Neural progenitor cell (in vitro differentiated cells): ENCODE results near the gene SP140L. TPM values are rescaled to one million over a fixed set of nuclear protein-coding genes. Genes with fewer than 3 reads are reported as not detected.
"Not testable (repeated sequence)": the region's sequence is repeated elsewhere in the genome, so short reads cannot be mapped to it uniquely, and the experiment has no call there.

Source experiments
- DNase-seq: peaks from one replicate; pipeline ENCODE4 v3.0.0-alpha.2; 2016; ENCODE audit warnings: low spot score
- H2AFZ ChIP-seq: fragments of 200-600 bp; sonication (generic); replicated peaks from 2 replicates; pipeline ENCODE4 v1.6.1; 2016; ENCODE audit warnings: antibody characterized with exemption
- H3F3A ChIP-seq: fragments of 200-600 bp; sonication (generic); 2 replicates; pipeline ENCODE4 v1.6.1; 2016; ENCODE audit warnings: antibody characterized with exemption, low read depth
- H3K27ac ChIP-seq: fragments of 200-600 bp; sonication (generic); 2 replicates; pipeline ENCODE4 v1.5.1; 2016; ENCODE audit warnings: mild to moderate bottlenecking
- H3K27me3 ChIP-seq: fragments of 200-600 bp; sonication (generic); 2 replicates; pipeline ENCODE4 v1.6.1; 2016; ENCODE audit warnings: mild to moderate bottlenecking, moderate library complexity
- H3K36me3 ChIP-seq: fragments of 200-600 bp; sonication (generic); 2 replicates; pipeline ENCODE4 v1.5.1; 2016
- H3K4me1 ChIP-seq: fragments of 200-600 bp; sonication (generic); 2 replicates; pipeline ENCODE4 v1.6.1; 2016; ENCODE audit warnings: mixed run types
- H3K4me2 ChIP-seq: fragments of 200-600 bp; sonication (generic); 2 replicates; pipeline ENCODE4 v1.6.1; 2016
- H3K4me3 ChIP-seq: fragments of 200-600 bp; sonication (generic); 2 replicates; pipeline ENCODE4 v1.5.1; 2016
- H3K79me2 ChIP-seq: fragments of 200-600 bp; sonication (generic); 2 replicates; pipeline ENCODE4 v1.6.1; 2016; ENCODE audit warnings: low read depth
- H3K9ac ChIP-seq: fragments of 200-600 bp; sonication (generic); 2 replicates; pipeline ENCODE4 v1.6.1; 2016
- H3K9me3 ChIP-seq: fragments of 200-600 bp; sonication (generic); 2 replicates; pipeline ENCODE4 v1.5.1; 2016; ENCODE audit warnings: low read depth
- H4K20me1 ChIP-seq: fragments of 200-600 bp; sonication (generic); 2 replicates; pipeline ENCODE4 v1.6.1; 2016; ENCODE audit warnings: low read depth
- H3K27ac Mint-ChIP-seq: 3 replicates; pipeline ENCODE4 v1.8.0; 2021; ENCODE audit warnings: mixed read lengths
- H3K27me3 Mint-ChIP-seq: 2 replicates; pipeline ENCODE4 v1.8.0; 2022; ENCODE audit warnings: low read depth, mild to moderate bottlenecking, inconsistent platforms, moderate library complexity, mixed read lengths; ENCODE audit not compliant: insufficient read depth
- H3K36me3 Mint-ChIP-seq: 3 replicates; pipeline ENCODE4 v1.8.0; 2021; ENCODE audit warnings: mixed read lengths
- H3K4me1 Mint-ChIP-seq: 3 replicates; pipeline ENCODE4 v1.8.0; 2021; ENCODE audit warnings: mixed read lengths
- H3K4me3 Mint-ChIP-seq: 3 replicates; pipeline ENCODE4 v1.8.0; 2021; ENCODE audit warnings: mild to moderate bottlenecking, moderate library complexity, mixed read lengths
- H3K9me3 Mint-ChIP-seq: 3 replicates; pipeline ENCODE4 v1.8.0; 2020; ENCODE audit warnings: mixed read lengths
- CTCF ChIP-seq: fragments of 200-600 bp; sonication (generic); IDR thresholded peaks from 2 replicates; pipeline ENCODE4 v1.5.1; 2017; ENCODE audit warnings: antibody characterized with exemption, mild to moderate bottlenecking
- EZH2 ChIP-seq: fragments of 200-600 bp; sonication (generic); IDR thresholded peaks from 2 replicates; pipeline ENCODE4 v1.6.1; 2017; ENCODE audit warnings: antibody characterized with exemption, mild to moderate bottlenecking, moderate library complexity
- EZH2phosphoT487 ChIP-seq: fragments of 200-600 bp; sonication (generic); IDR thresholded peaks from 2 replicates; pipeline ENCODE4 v1.6.1; 2017; ENCODE audit warnings: antibody characterized with exemption
- total RNA-seq: library from RNA; depleted of rRNA; stranded (reverse); fragments of >200 nt; gene quantifications from 2 replicates; pipeline ENCODE4 v1.2.3, GENCODE V29; 2015; ENCODE audit warnings: low replicate concordance

The SP140L gene
- total RNA-seq, 1 donor from 2014 or later = 2.0 TPM

GRCh38 chr2:230408244-230408842 lies 81.3 kb downstream of the SP140L start:
- H3F3A ChIP-seq = no peaks in the 10 kb centered on the region
- no peak overlapping the region for H3K9ac ChIP-seq
- no peaks in the 10 kb centered on the region for H4K20me1 ChIP-seq
- H3K27me3 Mint-ChIP-seq = peaks cover 24% of the 10 kb centered on the region
- no peaks in the 10 kb centered on the region for H3K4me1 ChIP-seq
- no peaks in the 10 kb centered on the region for H3K9me3 ChIP-seq
- no peaks in the 10 kb centered on the region for H3K79me2 ChIP-seq
- DNase-seq = no peak
- TF ChIP-seq CTCF (no peak), EZH2phosphoT487 (no peak), EZH2 (no peak)
- H3K9me3 Mint-ChIP-seq = no peaks in the 10 kb centered on the region
- H3K27me3 ChIP-seq = peaks cover 37% of the 10 kb centered on the region
- H3K4me2 ChIP-seq = no peak overlapping the region
- H3K27ac Mint-ChIP-seq = no peak overlapping the region
- H3K27ac ChIP-seq = no peak overlapping the region
- no peak overlapping the region for H2AFZ ChIP-seq
- H3K36me3 Mint-ChIP-seq = no peaks in the 10 kb centered on the region
- H3K4me3 Mint-ChIP-seq = no peak overlapping the region
- no peaks in the 10 kb centered on the region for H3K36me3 ChIP-seq
- peaks cover 3% of the 10 kb centered on the region for H3K4me1 Mint-ChIP-seq
- no peak overlapping the region for H3K4me3 ChIP-seq

- H3K9ac ChIP-seq, H3K4me2 ChIP-seq, H3K36me3 Mint-ChIP-seq, H3K4me3 Mint-ChIP-seq, H3K9me3 ChIP-seq, H3K36me3 ChIP-seq, H3F3A ChIP-seq, H3K27ac Mint-ChIP-seq, H3K9me3 Mint-ChIP-seq, H3K27ac ChIP-seq, H3K4me3 ChIP-seq, DNase-seq, H3K79me2 ChIP-seq, H3K4me1 Mint-ChIP-seq, H4K20me1 ChIP-seq, H2AFZ ChIP-seq, H3K4me1 ChIP-seq: not testable (repeated sequence)
- H3K27me3 ChIP-seq = peaks cover 38% of the 10 kb centered on the region
- peaks cover 27% of the 10 kb centered on the region for H3K27me3 Mint-ChIP-seq
Observed at GRCh38 chr2:230409316-230409715, 82.3 kb downstream of the SP140L start.

- H3K9me3 ChIP-seq = no peaks in the 10 kb centered on the region
- TF ChIP-seq EZH2phosphoT487 = no peak
- TF ChIP-seq CTCF = no peak
- TF ChIP-seq EZH2 = no peak
- peaks cover 38% of the 10 kb centered on the region for H3K27me3 ChIP-seq
- H2AFZ ChIP-seq = no peak overlapping the region
- no peak for DNase-seq
- Mint-ChIP-seq H3K27ac (no peak overlapping the region), H3K36me3 (no peaks in the 10 kb centered on the region), H3K4me3 (no peak overlapping the region), H3K27me3 (peaks cover 27% of the 10 kb centered on the region), H3K9me3 (no peaks in the 10 kb centered on the region), H3K4me1 (peaks cover 3% of the 10 kb centered on the region)
- no peak overlapping the region for H3K4me3 ChIP-seq
- H3K36me3 ChIP-seq = no peaks in the 10 kb centered on the region
- no peaks in the 10 kb centered on the region for H3F3A ChIP-seq
- no peak overlapping the region for H3K4me2 ChIP-seq
- no peaks in the 10 kb centered on the region for H4K20me1 ChIP-seq
- no peaks in the 10 kb centered on the region for H3K4me1 ChIP-seq
- H3K9ac ChIP-seq = no peak overlapping the region
- H3K79me2 ChIP-seq = no peaks in the 10 kb centered on the region
- H3K27ac ChIP-seq = no peak overlapping the region
Observed at GRCh38 chr2:230410263-230410662, 83.3 kb downstream of the SP140L start.

- Histone ChIP-seq H3K4me2 (peak overlapping the region; percentile 78), H3F3A (no peaks in the 10 kb centered on the region), H3K36me3 (no peaks in the 10 kb centered on the region), H2AFZ (peak overlapping the region; percentile 96), H3K9me3 (no peaks in the 10 kb centered on the region), H3K79me2 (no peaks in the 10 kb centered on the region), H3K27me3 (peaks cover 38% of the 10 kb centered on the region), H3K4me3 (peak overlapping the region; percentile 60), H3K27ac (no peak overlapping the region), H4K20me1 (no peaks in the 10 kb centered on the region), H3K9ac (no peak overlapping the region), H3K4me1 (no peaks in the 10 kb centered on the region)
- peak overlapping the region; percentile 95 for H3K27ac Mint-ChIP-seq
- TF ChIP-seq CTCF (no peak), EZH2phosphoT487 (no peak), EZH2 (no peak)
- H3K27me3 Mint-ChIP-seq = peaks cover 27% of the 10 kb centered on the region
- peaks cover 3% of the 10 kb centered on the region for H3K4me1 Mint-ChIP-seq
- H3K9me3 Mint-ChIP-seq = no peaks in the 10 kb centered on the region
- H3K4me3 Mint-ChIP-seq = peak overlapping the region; percentile 91
- DNase-seq = no peak
- H3K36me3 Mint-ChIP-seq = no peaks in the 10 kb centered on the region
Observed at GRCh38 chr2:230410861-230411569, 84.0 kb downstream of the SP140L start.
